ENCODE measurements around the gene WASHC4. TPM values are rescaled to one million over a fixed set of nuclear protein-coding genes. Genes with fewer than 3 reads are reported as not detected.
"Not testable (repeated sequence)": the region's sequence is repeated elsewhere in the genome, so short reads cannot be mapped to it uniquely, and the experiment has no call there.

The WASHC4 gene
- total and polyA plus RNA-seq, 8 donors: 8.9 to 33.0 (median 17.7) TPM

- no peak for TF ChIP-seq CTCF (IDR thresholded peaks at IDR 0.05)
- no peak for FAIRE-seq
- DNase-seq: no peak
- H3K36me3 ChIP-seq: no peaks in the 10 kb centered on the region
- H3K27ac ChIP-seq: no peak overlapping the region
- no peaks in the 10 kb centered on the region for H3K9me3 ChIP-seq
- 82 to 89% methylated on average over 6 of the region's 6 CpGs for WGBS, 2 donors
- no peaks in the 10 kb centered on the region for H3K4me1 ChIP-seq
- no peak for ATAC-seq
- H3K4me3 ChIP-seq: no peak overlapping the region
- intact Hi-C loops (cut with DNase I): no loop called here
- no peaks in the 10 kb centered on the region for H3K27me3 ChIP-seq
Measured at GRCh38 chr12:105090361-105090760, 17.2 kb upstream of the WASHC4 start.

- ATAC-seq: peak; percentile 11 to 66 (median 46)
- 45 to 62% methylated on average over 4 of the region's 4 CpGs for WGBS, 2 donors
- intact Hi-C loops (cut with DNase I): no loop called here
- peak overlapping the region in 2 of 4 donors; percentile 57 for H3K27ac ChIP-seq
- DNase-seq: no peak
- H3K4me1 ChIP-seq: no peaks in the 10 kb centered on the region
- no peaks in the 10 kb centered on the region for H3K36me3 ChIP-seq
- peak overlapping the region in 3 of 4 donors; percentile 7 to 32 (median 24) for H3K4me3 ChIP-seq
- no peak for TF ChIP-seq CTCF (IDR thresholded peaks at IDR 0.05)
- no peak for FAIRE-seq
- no peaks in the 10 kb centered on the region for H3K27me3 ChIP-seq
- no peaks in the 10 kb centered on the region for H3K9me3 ChIP-seq
Measured at GRCh38 chr12:105091476-105092206, 15.9 kb upstream of the WASHC4 start.

GRCh38 chr12:105092336-105092735, 15.2 kb upstream of the WASHC4 start:
- TF ChIP-seq CTCF (IDR thresholded peaks at IDR 0.05): no peak
- Histone ChIP-seq H3K36me3 (no peaks in the 10 kb centered on the region), H3K9me3 (no peaks in the 10 kb centered on the region), H3K4me1 (no peaks in the 10 kb centered on the region), H3K27ac (peak overlapping the region in 2 of 4 donors; percentile 57), H3K4me3 (peak overlapping the region in 3 of 4 donors; percentile 7 to 32 (median 24)), H3K27me3 (no peaks in the 10 kb centered on the region)
- DNase-seq (peak in 4 of 6 donors; percentile 29 to 57 (median 50)), FAIRE-seq (no peak), ATAC-seq (peak; percentile 86 to 97 (median 94))
- WGBS, 2 donors: 17 to 33% methylated on average over 13 of the region's 13 CpGs
- intact Hi-C loops (cut with DNase I): no loop called here

- FAIRE-seq; H3K9me3 ChIP-seq; H3K36me3 ChIP-seq; ATAC-seq; DNase-seq; H3K27ac ChIP-seq; H3K27me3 ChIP-seq; intact Hi-C loops (cut with DNase I); H3K4me1 ChIP-seq; H3K4me3 ChIP-seq: not testable (repeated sequence)
- WGBS, 2 donors: 87 to 94% methylated on average over 5 of the region's 5 CpGs
Measured at GRCh38 chr12:105095338-105095737, 12.2 kb upstream of the WASHC4 start.

GRCh38 chr12:105099356-105099755, 8.2 kb upstream of the WASHC4 start:
- no peaks in the 10 kb centered on the region for H3K27me3 ChIP-seq
- WGBS, 2 donors: 93 to 94% methylated on average over 1 of the region's 1 CpG
- H3K4me1 ChIP-seq: peaks cover 0 to 11% (median 0%) of the 10 kb centered on the region in 3 donors
- no peak overlapping the region for H3K27ac ChIP-seq
- no peak overlapping the region for H3K4me3 ChIP-seq
- DNase-seq (no peak), FAIRE-seq (no peak), ATAC-seq (no peak)
- no peaks in the 10 kb centered on the region for H3K36me3 ChIP-seq
- no peaks in the 10 kb centered on the region for H3K9me3 ChIP-seq
- intact Hi-C loops (cut with DNase I): no loop called here
- no peak for TF ChIP-seq CTCF (IDR thresholded peaks at IDR 0.05)
